ENCODE measurements around the gene FARP2. TPM values are rescaled to one million over a fixed set of nuclear protein-coding genes. Genes with fewer than 3 reads are reported as not detected.
A peak's percentile ranks its signal among the peaks of the same experiment; 100 is the strongest.

The FARP2 gene
- total and polyA plus RNA-seq, 2 of the 13 experiments (the other 11 are each of a cell fraction or from before 2014, with no cell fraction given) = 28.0 to 45.4 TPM

DNA sequence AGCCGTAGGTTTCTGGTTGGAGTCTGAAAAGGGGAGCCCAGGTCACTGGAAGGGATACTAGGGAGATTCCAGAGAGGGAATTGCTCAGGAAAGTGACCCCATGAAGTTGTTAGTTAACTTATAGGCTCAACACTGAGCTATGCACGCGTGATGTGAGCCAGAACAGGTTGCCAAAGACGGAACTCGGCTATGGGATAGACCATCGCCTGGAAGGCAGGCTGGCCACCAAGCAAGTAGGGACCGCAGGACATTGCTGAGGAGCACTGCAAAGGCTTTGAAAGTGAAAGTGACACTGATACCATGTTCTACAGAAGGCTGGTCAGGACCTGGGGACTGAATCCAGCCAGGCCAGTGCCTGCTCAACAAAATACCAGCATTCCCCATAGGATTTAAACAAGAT is 7.3 kb downstream of the FARP2 start:
- no peaks in the 10 kb centered on the region for H3K9me3 ChIP-seq (ENCODE audit: low read length)
- intact Hi-C loops (cut with micrococcal nuclease; ENCODE audit: unreplicated experiment) (no loop called here), in situ Hi-C loops (cut with HindIII; ENCODE audit: extremely low pct_ligation_motif_present, low pct_unique_long_range_greater_than_20kb) (no loop called here)
- ChIA-PET CTCF (ENCODE audit: low intra/inter-chr PET ratio, low total read pairs) (no interaction called here), POLR2A (interaction anchor here (1.4 kb wide), 1 partner anchor 9 kb away, joined by 3 read pairs; no protein-coding TSS in a partner anchor)
- no peak overlapping the region for H3K4me3 ChIP-seq (replicated peaks in 1 of 3; ENCODE audit: insufficient read depth in 1 of 3, low read depth in 2 of 3, low read length in 3 of 3)
- no peaks in the 10 kb centered on the region for H3K27me3 ChIP-seq (ENCODE audit: control insufficient read depth in 1 of 2, insufficient read depth in 2 of 2, low read length in 2 of 2)
- peaks cover 14% of the 10 kb centered on the region for H4K20me1 ChIP-seq (ENCODE audit: insufficient read depth, low read length)
- DNase-seq (ENCODE audit: low spot score) (no peak), FAIRE-seq (no peak), ATAC-seq (peak; percentile 44)
- BruUV-seq (replicated peaks) = no TSS peak
- no peak overlapping the region for H2AFZ ChIP-seq (ENCODE audit: low read length)
- peaks cover 1 to 16% of the 10 kb centered on the region in 2 experiments; a peak in 3 of 5 replicates for H3K36me3 ChIP-seq (replicated peaks in 1 of 2; ENCODE audit: control insufficient read depth in 1 of 2, insufficient read depth in 2 of 2, low read length in 2 of 2)
- peaks cover 68% of the 10 kb centered on the region for H3K4me1 ChIP-seq (ENCODE audit: insufficient read depth, low read length)
- TF ChIP-seq, protein P1, sequence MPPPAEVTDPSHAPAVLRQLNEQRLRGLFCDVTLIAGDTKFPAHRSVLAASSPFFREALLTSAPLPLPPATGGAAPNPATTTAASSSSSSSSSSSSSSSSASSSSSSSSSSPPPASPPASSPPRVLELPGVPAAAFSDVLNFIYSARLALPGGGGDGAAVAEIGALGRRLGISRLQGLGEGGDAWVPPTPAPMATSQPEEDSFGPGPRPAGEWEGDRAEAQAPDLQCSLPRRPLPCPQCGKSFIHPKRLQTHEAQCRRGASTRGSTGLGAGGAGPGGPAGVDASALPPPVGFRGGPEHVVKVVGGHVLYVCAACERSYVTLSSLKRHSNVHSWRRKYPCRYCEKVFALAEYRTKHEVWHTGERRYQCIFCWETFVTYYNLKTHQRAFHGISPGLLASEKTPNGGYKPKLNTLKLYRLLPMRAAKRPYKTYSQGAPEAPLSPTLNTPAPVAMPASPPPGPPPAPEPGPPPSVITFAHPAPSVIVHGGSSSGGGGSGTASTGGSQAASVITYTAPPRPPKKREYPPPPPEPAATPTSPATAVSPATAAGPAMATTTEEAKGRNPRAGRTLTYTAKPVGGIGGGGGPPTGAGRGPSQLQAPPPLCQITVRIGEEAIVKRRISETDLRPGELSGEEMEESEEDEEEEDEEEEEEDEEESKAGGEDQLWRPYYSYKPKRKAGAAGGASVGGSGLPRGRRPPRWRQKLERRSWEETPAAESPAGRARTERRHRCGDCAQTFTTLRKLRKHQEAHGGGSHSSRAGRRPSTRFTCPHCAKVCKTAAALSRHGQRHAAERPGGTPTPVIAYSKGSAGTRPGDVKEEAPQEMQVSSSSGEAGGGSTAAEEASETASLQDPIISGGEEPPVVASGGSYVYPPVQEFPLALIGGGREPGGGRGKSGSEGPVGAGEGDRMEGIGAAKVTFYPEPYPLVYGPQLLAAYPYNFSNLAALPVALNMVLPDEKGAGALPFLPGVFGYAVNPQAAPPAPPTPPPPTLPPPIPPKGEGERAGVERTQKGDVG (CRISPR knock-in tag; IDR thresholded peaks at IDR 0.05; ENCODE audit: borderline replicate concordance) = 0 out of 2 replicates have a peak, but pooled peaks have one; percentile 8
- no peak for TF ChIP-seq ZNF790 (CRISPR knock-in tag; IDR thresholded peaks at IDR 0.05; ENCODE audit: borderline replicate concordance)
- 89% methylated on average over 7 of the region's 7 CpGs for WGBS (ENCODE audit: low lambda C conversion rate)
- no peak overlapping the region for H3K9ac ChIP-seq (ENCODE audit: insufficient read depth, low read depth, low read length)
- peaks cover 92% of the 10 kb centered on the region for H3K79me2 ChIP-seq (ENCODE audit: insufficient read depth, low read length)
- peak overlapping the region; percentile 21 for H3K27ac ChIP-seq (ENCODE audit: extremely low read length, insufficient read depth, low read length)
- peak overlapping the region; percentile 33; the same call in 1 of the 2 replicates for H3K4me2 ChIP-seq (ENCODE audit: low read depth, low read length)

DNA sequence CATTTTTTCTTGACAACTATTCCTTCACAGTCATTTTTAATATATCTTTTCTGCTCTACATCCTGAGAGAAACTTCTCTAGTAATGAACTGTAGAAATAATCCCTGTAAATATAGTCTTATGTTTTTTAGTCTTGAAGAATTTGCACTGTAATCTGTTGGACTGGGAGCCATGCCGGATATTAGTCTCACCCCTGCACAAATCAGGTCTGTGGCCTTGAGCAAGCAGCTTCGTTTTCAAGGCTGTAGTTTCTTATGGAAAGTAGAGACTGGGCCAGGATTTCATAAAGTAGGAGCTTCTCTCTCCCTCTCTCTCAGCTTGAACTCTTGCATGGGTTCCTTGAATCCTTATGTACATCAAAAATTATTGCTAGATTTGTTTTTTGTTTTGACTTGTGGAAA is 8.7 kb downstream of the FARP2 start:
- peak overlapping the region; percentile 3 for H3K27ac ChIP-seq (ENCODE audit: extremely low read length, insufficient read depth, low read length)
- DNase-seq (ENCODE audit: low spot score) = no peak
- H3K27me3 ChIP-seq (ENCODE audit: control insufficient read depth in 1 of 2, insufficient read depth in 2 of 2, low read length in 2 of 2) = no peaks in the 10 kb centered on the region
- H3K36me3 ChIP-seq (replicated peaks in 1 of 2; ENCODE audit: control insufficient read depth in 1 of 2, insufficient read depth in 2 of 2, low read length in 2 of 2) = peaks cover 1 to 16% of the 10 kb centered on the region in 2 experiments; a peak in 3 of 5 replicates
- no peak overlapping the region for H3K9ac ChIP-seq (ENCODE audit: insufficient read depth, low read depth, low read length)
- CTCF ChIA-PET (ENCODE audit: low intra/inter-chr PET ratio, low total read pairs) = no interaction called here
- no peak for FAIRE-seq
- peaks cover 54% of the 10 kb centered on the region for H3K4me1 ChIP-seq (ENCODE audit: insufficient read depth, low read length)
- TF ChIP-seq GFI1 (CRISPR knock-in tag; IDR thresholded peaks at IDR 0.05; ENCODE audit: borderline replicate concordance) = no peak
- TF ChIP-seq ZSCAN25 (CRISPR knock-in tag; IDR thresholded peaks at IDR 0.05) = peak; percentile 88
- TF ChIP-seq PRDM15 (CRISPR knock-in tag; IDR thresholded peaks at IDR 0.05) = peak; percentile 79
- no peaks in the 10 kb centered on the region for H3K9me3 ChIP-seq (ENCODE audit: low read length)
- in situ Hi-C loops (cut with HindIII; ENCODE audit: extremely low pct_ligation_motif_present, low pct_unique_long_range_greater_than_20kb) (no loop called here), intact Hi-C loops (cut with micrococcal nuclease; ENCODE audit: unreplicated experiment) (no loop called here)
- H3K4me2 ChIP-seq (ENCODE audit: low read depth, low read length) = no peak overlapping the region
- no peak overlapping the region for H3K4me3 ChIP-seq (replicated peaks in 1 of 3; ENCODE audit: insufficient read depth in 1 of 3, low read depth in 2 of 3, low read length in 3 of 3)
- peaks cover 3% of the 10 kb centered on the region; the same call in 1 of the 2 replicates for H4K20me1 ChIP-seq (ENCODE audit: insufficient read depth, low read length)
- WGBS (ENCODE audit: low lambda C conversion rate) = 55% methylated on average over 2 of the region's 2 CpGs
- peaks cover 92% of the 10 kb centered on the region for H3K79me2 ChIP-seq (ENCODE audit: insufficient read depth, low read length)
- POLR2A ChIA-PET = no interaction called here
- ATAC-seq = no peak; the same call in 2 of the 3 replicates
- TSS peak; percentile 18 for BruUV-seq (replicated peaks)
- H2AFZ ChIP-seq (ENCODE audit: low read length) = no peak overlapping the region

Data from HepG2 (cell line).